Osteoblast (primary cell): ENCODE data around the gene GALNT10. TPM values are rescaled to one million over a fixed set of nuclear protein-coding genes. Genes with fewer than 3 reads are reported as not detected.

Source experiments
- DNase-seq: peaks from one replicate; pipeline ENCODE4 v3.0.0; 2011; ENCODE audit warnings: low spot score, mixed read lengths; ENCODE audit not compliant: insufficient read length; ENCODE audit errors: missing footprints
- H2AFZ ChIP-seq: 2 replicates; pipeline ENCODE4 v1.6.0; 2011; ENCODE audit warnings: mild to moderate bottlenecking, low read length
- H3K27ac ChIP-seq: 2 replicates; pipeline ENCODE4 v1.5.1; 2011; ENCODE audit warnings: mild to moderate bottlenecking, low read depth, low read length, moderate library complexity
- H3K27me3 ChIP-seq: 2 replicates; pipeline ENCODE4 v1.6.0; 2012; ENCODE audit warnings: mild to moderate bottlenecking, control low read depth, inconsistent platforms, low read length, moderate library complexity; ENCODE audit not compliant: insufficient read depth
- H3K36me3 ChIP-seq: 2 replicates; pipeline ENCODE4 v1.5.1; 2011; ENCODE audit warnings: mild to moderate bottlenecking, low read length, control low read depth, moderate library complexity; ENCODE audit not compliant: insufficient read depth
- H3K4me1 ChIP-seq: 2 replicates; pipeline ENCODE4 v1.5.1; 2011; ENCODE audit warnings: mild to moderate bottlenecking, low read length, control low read depth, moderate library complexity; ENCODE audit not compliant: insufficient read depth
- H3K4me2 ChIP-seq: 2 replicates; pipeline ENCODE4 v1.6.0; 2011; ENCODE audit warnings: mild to moderate bottlenecking, low read length; ENCODE audit not compliant: insufficient read depth
- H3K4me3 ChIP-seq: fragments of 200-600 bp; sonication (generic); 3 replicates; pipeline ENCODE4 v1.5.1; 2012; ENCODE audit warnings: mild to moderate bottlenecking, low read length, inconsistent platforms; ENCODE audit not compliant: insufficient read depth
- H3K79me2 ChIP-seq: 2 replicates; pipeline ENCODE4 v1.6.0; 2012; ENCODE audit warnings: mild to moderate bottlenecking, low read length, control low read depth, inconsistent platforms; ENCODE audit not compliant: insufficient read depth
- H3K9me3 ChIP-seq: 2 replicates; pipeline ENCODE4 v1.5.1; 2011; ENCODE audit warnings: low read depth, low read length, control low read depth
- H4K20me1 ChIP-seq: 2 replicates; pipeline ENCODE4 v1.6.0; 2012; ENCODE audit warnings: mild to moderate bottlenecking, low read length, control low read depth; ENCODE audit not compliant: insufficient read depth
- total RNA-seq: library from RNA; depleted of rRNA; stranded (reverse); fragments of >200 nt; gene quantifications from 2 replicates; pipeline ENCODE4 v1.2.3, GENCODE V29; 2012
- TF ChIP-seq, protein P1 (sequence below): IDR thresholded peaks from 2 replicates; pipeline ENCODE4 v1.5.1; 2011; ENCODE audit warnings: mild to moderate bottlenecking, low read depth, low read length, moderate library complexity; ENCODE audit errors: extremely low read depth

Gene GALNT10
- total RNA-seq, 1 donor: 62.2 TPM

DNA sequence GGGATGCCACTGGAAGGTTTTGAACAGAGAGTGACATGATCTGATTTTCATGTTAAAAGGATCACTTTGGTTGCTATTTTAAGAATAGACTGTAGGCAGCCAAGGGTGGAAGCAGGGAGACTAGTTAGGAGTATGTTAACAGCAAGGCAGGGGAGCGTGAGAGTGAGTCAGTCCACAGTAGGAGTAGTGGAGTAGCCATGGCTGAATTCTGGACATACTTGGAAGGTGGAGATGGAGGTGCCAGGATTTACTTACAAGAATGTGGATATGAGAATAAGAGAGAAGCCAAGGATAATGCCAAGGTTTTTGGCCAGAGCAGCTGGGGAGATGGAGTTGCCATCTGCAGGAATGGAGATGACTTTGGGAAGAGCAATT is 118.8 kb downstream of the GALNT10 start:
- Histone ChIP-seq H4K20me1 (no peaks in the 10 kb centered on the region), H3K4me3 (no peak overlapping the region), H3K79me2 (peaks cover 10% of the 10 kb centered on the region), H3K4me1 (peaks cover 38% of the 10 kb centered on the region), H3K36me3 (peaks cover 5% of the 10 kb centered on the region), H3K27me3 (no peaks in the 10 kb centered on the region), H3K27ac (peak overlapping the region; percentile 88), H3K9me3 (no peaks in the 10 kb centered on the region), H2AFZ (no peak overlapping the region), H3K4me2 (peak overlapping the region; percentile 69)
- TF ChIP-seq, protein P1, sequence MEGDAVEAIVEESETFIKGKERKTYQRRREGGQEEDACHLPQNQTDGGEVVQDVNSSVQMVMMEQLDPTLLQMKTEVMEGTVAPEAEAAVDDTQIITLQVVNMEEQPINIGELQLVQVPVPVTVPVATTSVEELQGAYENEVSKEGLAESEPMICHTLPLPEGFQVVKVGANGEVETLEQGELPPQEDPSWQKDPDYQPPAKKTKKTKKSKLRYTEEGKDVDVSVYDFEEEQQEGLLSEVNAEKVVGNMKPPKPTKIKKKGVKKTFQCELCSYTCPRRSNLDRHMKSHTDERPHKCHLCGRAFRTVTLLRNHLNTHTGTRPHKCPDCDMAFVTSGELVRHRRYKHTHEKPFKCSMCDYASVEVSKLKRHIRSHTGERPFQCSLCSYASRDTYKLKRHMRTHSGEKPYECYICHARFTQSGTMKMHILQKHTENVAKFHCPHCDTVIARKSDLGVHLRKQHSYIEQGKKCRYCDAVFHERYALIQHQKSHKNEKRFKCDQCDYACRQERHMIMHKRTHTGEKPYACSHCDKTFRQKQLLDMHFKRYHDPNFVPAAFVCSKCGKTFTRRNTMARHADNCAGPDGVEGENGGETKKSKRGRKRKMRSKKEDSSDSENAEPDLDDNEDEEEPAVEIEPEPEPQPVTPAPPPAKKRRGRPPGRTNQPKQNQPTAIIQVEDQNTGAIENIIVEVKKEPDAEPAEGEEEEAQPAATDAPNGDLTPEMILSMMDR: no peak
- peak; percentile 80 for DNase-seq

DNA sequence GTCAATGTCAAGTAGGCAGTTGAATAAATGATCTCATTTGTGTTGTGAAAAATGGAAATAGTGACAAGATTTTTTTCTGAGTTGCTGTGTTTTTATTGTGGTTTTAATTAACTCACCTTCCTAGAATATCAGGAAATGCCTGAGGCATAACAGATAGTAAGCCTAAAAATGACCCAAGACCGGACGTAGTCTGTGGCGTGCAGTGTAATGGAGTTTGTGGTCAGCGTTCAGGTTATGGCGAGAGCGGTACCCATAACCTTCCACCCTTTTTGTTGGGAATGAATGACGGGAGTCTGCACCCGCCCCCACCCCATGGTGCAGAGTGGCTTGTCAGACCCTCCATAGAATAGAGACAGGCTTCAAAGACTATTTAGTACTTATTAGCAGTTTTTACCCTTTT is 119.3 kb downstream of the GALNT10 start:
- Histone ChIP-seq H4K20me1 (no peaks in the 10 kb centered on the region), H3K9me3 (no peaks in the 10 kb centered on the region), H3K79me2 (peaks cover 10% of the 10 kb centered on the region), H3K4me3 (no peak overlapping the region), H3K27me3 (no peaks in the 10 kb centered on the region), H3K36me3 (peaks cover 5% of the 10 kb centered on the region), H3K27ac (peak overlapping the region; percentile 88), H3K4me1 (peaks cover 38% of the 10 kb centered on the region), H3K4me2 (peak overlapping the region; percentile 69), H2AFZ (no peak overlapping the region)
- DNase-seq: peak; percentile 61
- TF ChIP-seq, protein P1: no peak

DNA sequence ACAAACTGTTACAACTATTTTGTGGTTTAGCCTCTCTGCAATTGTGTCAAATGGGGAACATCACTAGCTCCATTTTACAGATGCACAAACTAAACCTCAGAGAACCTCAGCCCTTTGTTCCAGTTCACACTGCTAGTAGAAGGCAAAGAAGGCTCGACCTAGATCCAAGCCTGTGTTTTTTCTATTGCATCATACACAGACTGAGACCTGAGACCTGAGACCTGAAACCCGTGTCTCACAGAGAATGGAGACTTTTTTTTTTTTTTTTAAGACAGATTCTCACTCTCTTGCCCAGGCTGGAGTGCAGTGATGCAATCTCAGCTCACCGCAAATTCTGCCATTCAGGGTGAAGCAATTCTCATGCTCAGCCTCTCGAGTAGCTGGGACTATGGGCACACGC is 120.8 kb downstream of the GALNT10 start:
- no peaks in the 10 kb centered on the region for H4K20me1 ChIP-seq
- no peaks in the 10 kb centered on the region for H3K36me3 ChIP-seq
- no peaks in the 10 kb centered on the region for H3K9me3 ChIP-seq
- H3K4me1 ChIP-seq: peaks cover 38% of the 10 kb centered on the region
- no peaks in the 10 kb centered on the region for H3K27me3 ChIP-seq
- DNase-seq: no peak
- H3K79me2 ChIP-seq: peaks cover 10% of the 10 kb centered on the region
- no peak overlapping the region for H3K27ac ChIP-seq
- no peak overlapping the region for H3K4me2 ChIP-seq
- H3K4me3 ChIP-seq: no peak overlapping the region
- TF ChIP-seq, protein P1: no peak
- H2AFZ ChIP-seq: no peak overlapping the region

DNA sequence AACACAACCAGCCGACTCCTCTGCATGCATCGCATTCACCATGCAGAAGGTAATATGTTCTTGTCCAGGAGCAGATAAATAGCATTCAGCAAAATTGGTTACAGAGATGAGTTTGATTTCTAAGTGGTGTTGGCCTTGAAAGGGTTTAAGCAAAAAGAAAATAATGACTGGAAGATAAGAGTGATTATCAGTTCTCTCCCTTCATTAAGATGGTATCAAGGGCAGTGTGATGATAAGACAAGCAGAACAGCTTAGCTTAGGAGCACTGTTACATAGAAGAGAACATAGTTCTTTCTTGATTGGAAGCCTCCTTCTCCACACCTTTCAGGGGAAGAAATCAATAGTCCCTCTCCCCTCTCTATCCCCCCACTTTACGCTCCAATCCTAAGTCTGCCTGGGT is 121.5 kb downstream of the GALNT10 start:
- Histone ChIP-seq H3K27me3 (no peaks in the 10 kb centered on the region), H2AFZ (no peak overlapping the region), H4K20me1 (no peaks in the 10 kb centered on the region), H3K27ac (no peak overlapping the region), H3K36me3 (no peaks in the 10 kb centered on the region), H3K79me2 (peaks cover 10% of the 10 kb centered on the region), H3K4me1 (peaks cover 38% of the 10 kb centered on the region), H3K4me2 (no peak overlapping the region), H3K9me3 (no peaks in the 10 kb centered on the region), H3K4me3 (no peak overlapping the region)
- no peak for DNase-seq
- TF ChIP-seq, protein P1: no peak
